Aorta (tissue), 5 donors: ENCODE results near the gene RSRC1. TPM values are rescaled to one million over a fixed set of nuclear protein-coding genes. Genes with fewer than 3 reads are reported as not detected.
A peak's percentile ranks its signal among the peaks of the same experiment; 100 is the strongest.

Experiments
- ATAC-seq: fragments of 200-7000 bp; cut with Tn5 transposase; one replicate; pipeline ENCODE4 v1.9.1; 2022; ENCODE audit warnings: moderate library complexity; ENCODE audit not compliant: low FRiP score
- DNase-seq, 2 donors: peaks; one replicate each; pipeline ENCODE4 v3.0.0-alpha.2; 2020
- H3K27ac ChIP-seq, 2 donors: one replicate each; pipeline ENCODE4 v1.5.1; 2013; ENCODE audit warnings: low read length in 2 of 2, mild to moderate bottlenecking in 2 of 2, moderate library complexity in 2 of 2, control low read depth in 1 of 2, inconsistent platforms in 1 of 2, low read depth in 1 of 2
- H3K27me3 ChIP-seq, 2 donors: one replicate each; pipeline ENCODE4 v1.6.1; 2013; ENCODE audit warnings: control low read depth in 1 of 2, low read length in 1 of 2, mild to moderate bottlenecking in 1 of 2, moderate library complexity in 1 of 2; ENCODE audit not compliant: insufficient read depth in 2 of 2, control insufficient read depth in 1 of 2
- H3K36me3 ChIP-seq, 2 donors: one replicate each; pipeline ENCODE4 v1.6.1; 2013; ENCODE audit warnings: control low read depth in 1 of 2, low read length in 1 of 2, mild to moderate bottlenecking in 1 of 2; ENCODE audit not compliant: insufficient read depth in 2 of 2, control insufficient read depth in 1 of 2
- H3K4me1 ChIP-seq, 2 donors: one replicate each; pipeline ENCODE4 v1.6.1; 2013; ENCODE audit warnings: low read length in 2 of 2, control low read depth in 1 of 2, mild to moderate bottlenecking in 1 of 2, moderate library complexity in 1 of 2; ENCODE audit not compliant: insufficient read depth in 2 of 2, control insufficient read depth in 1 of 2
- H3K4me3 ChIP-seq, 2 donors: one replicate each; pipeline ENCODE4 v1.5.1; 2013; ENCODE audit warnings: low read length in 2 of 2, control low read depth in 1 of 2, mild to moderate bottlenecking in 1 of 2
- H3K9me3 ChIP-seq: one replicate; pipeline ENCODE4 v1.6.1; 2013; ENCODE audit warnings: mild to moderate bottlenecking, low read length; ENCODE audit not compliant: control insufficient read depth
- WGBS, 2 donors: extraction: QIAGEN DNeasy Blood & Tissue Kit; methylation state at CpG; one replicate each; pipeline ENCODE4 v1.1.7; 2013; 5-methylcytosine and 5-hydroxymethylcytosine counted together
- intact Hi-C, 2 donors: fragments of 100-400 bp; cut with DNase I; formaldehyde crosslinking; loops; one replicate each; pipeline versions ENCODE4 v1.14.2 to v1.15.0; 2022
- polyA plus RNA-seq, 2 donors: library from polyadenylated mRNA; stranded (reverse); fragments of 200-250 nt; gene quantifications; one replicate each; pipeline ENCODE4 v1.2.3, GENCODE V29; 2013
- total RNA-seq, 2 donors: library from RNA; stranded (reverse); fragmentation: NEBNext Ultra II Directional; extraction: Animal tissue kit (Norgen Biotek cat#: 25700); gene quantifications; one replicate each; pipeline ENCODE4 v1.2.1, GENCODE V29; 2021
- donor health status: healthy with polysubstance abuse.
- donor health status: Bipolar disorder and iron deficiency.
- donor health status: DM: no; HTN: no; CAD: no.
- donor health status: DM: no; HTN: no; CAD: no.
- donor health status: DM: yes; HTN: yes; CAD: no.

The RSRC1 gene
- total and polyA plus RNA-seq, 4 donors = 17.3 to 39.4 (median 28.4) TPM

DNA sequence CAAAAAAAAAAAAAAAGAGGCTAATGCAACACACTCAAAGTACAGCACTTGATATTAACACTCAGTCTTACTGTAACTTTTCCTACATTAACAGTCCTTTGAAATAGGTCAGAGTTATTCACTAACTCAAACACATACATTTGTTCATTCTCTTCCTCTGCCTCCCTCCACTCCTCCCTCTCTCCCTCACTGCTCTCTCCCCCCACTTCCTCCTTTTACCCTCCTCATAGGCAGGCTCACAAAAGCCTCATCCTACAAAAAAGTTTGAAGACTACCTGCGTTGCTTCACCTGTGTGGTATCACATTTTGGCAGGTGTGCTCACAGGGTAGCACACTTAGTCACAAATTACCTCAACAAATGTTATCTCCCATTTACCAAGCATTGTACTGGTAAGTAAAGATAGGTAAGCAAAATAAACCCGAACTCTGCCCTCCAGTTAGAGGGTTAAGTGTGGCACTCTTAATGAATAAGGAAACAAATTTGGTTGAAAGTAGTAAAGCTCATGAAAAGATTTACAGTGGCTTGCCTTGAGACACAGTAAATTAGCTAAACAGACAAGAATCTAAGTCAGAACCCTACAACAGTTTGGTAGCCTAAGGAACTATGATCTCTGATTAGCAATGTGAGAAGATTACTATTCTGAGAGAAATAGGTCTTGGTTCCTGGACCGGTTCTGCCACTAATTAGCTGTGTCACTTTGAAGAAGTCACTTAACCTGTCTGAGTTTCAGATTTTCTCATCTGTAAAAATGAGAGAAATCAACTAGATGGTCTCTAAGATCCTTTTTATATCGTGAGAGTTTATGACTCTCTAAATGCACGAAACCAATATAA lies 310.1 kb downstream of the RSRC1 start:
- intact Hi-C loops = no loop called here
- Histone ChIP-seq H3K27ac (no peak overlapping the region), H3K9me3 (no peaks in the 10 kb centered on the region), H3K4me3 (no peak overlapping the region), H3K36me3 (no peaks in the 10 kb centered on the region), H3K27me3 (no peaks in the 10 kb centered on the region), H3K4me1 (no peaks in the 10 kb centered on the region)
- no peak for DNase-seq
- WGBS, 2 donors = 92 to 93% methylated on average over 5 of the region's 5 CpGs
- no peak for ATAC-seq

DNA sequence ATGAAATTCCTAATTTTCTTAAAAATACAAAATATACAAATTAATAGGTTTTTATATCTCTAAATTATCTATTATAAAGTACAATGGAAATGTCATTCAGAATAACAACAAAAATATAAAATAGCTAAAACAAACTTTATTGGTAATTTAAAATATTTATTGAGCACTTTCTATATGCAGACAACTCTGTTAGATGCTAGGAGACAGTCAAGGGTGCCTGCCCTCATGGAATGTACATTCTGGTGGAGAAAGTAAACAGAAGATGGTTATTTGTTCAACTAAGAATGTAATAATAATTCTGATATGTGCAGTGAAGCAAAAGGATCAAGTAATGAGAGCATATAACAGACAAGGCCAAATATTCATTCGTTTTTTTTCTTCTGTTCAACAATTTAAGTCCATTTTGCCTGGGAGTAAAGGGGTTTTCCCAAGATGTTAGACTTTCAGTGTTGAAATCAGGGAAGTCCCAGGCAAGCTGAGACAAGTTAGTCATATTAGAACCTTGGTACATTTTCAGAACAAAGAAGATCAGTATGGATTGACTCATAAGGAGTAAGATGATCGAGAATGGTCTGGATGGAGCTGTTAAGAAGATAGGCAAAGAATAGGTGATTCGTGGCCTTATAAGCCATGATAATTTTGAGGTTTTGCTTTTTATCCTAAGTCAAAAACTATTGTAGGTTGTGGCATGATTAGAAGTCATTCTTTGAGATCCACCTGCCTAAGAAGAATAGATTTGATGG lies 310.9 kb downstream of the RSRC1 start:
- Histone ChIP-seq H3K9me3 (no peaks in the 10 kb centered on the region), H3K4me1 (no peaks in the 10 kb centered on the region), H3K27me3 (no peaks in the 10 kb centered on the region), H3K36me3 (no peaks in the 10 kb centered on the region), H3K4me3 (no peak overlapping the region), H3K27ac (no peak overlapping the region)
- intact Hi-C loops = no loop called here
- WGBS, 2 donors = 87 to 92% methylated on average over 3 of the region's 3 CpGs
- ATAC-seq (no peak), DNase-seq (no peak)

GRCh38 chr3:158430448-158430847 lies 320.6 kb downstream of the RSRC1 start:
- Histone ChIP-seq H3K36me3 (no peaks in the 10 kb centered on the region), H3K4me1 (no peaks in the 10 kb centered on the region), H3K27ac (no peak overlapping the region), H3K27me3 (no peaks in the 10 kb centered on the region), H3K4me3 (no peak overlapping the region), H3K9me3 (no peaks in the 10 kb centered on the region)
- WGBS, 2 donors = 97 to 100% methylated on average over 1 of the region's 1 CpG
- ATAC-seq (no peak), DNase-seq (no peak)
- intact Hi-C loops = loop anchor here in 1 of 2 donors (5.0 to 10.0 kb wide), 2 partner anchors 813 to 896 kb away; no protein-coding TSS in a partner anchor

GRCh38 chr3:158430968-158431367 lies 321.1 kb downstream of the RSRC1 start:
- no peak for ATAC-seq
- intact Hi-C loops = loop anchor here in 1 of 2 donors (5.0 to 10.0 kb wide), 2 partner anchors 814 to 896 kb away; no protein-coding TSS in a partner anchor

DNA sequence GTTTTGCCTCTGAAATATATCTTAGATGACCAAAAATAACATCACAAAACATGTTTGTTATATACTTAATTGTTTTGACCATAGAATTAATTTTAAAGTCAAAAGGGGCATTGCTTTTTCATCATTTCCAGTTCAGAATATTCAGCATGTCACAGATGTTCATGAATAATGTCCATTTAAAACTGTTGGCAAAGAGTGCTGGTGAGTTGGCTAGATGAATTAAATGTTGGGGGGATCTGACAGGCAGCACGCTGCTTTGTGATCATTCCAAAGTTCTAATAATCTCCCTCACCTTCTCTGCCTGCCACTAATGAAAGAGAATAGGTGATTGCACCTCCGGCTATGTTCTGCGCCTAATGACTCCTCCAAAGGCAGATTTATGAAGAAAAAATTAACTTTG lies 321.9 kb downstream of the RSRC1 start:
- no peak for DNase-seq
- WGBS, 2 donors = 93 to 96% methylated on average over 3 of the region's 3 CpGs
- H3K9me3 ChIP-seq = no peaks in the 10 kb centered on the region
- H3K4me3 ChIP-seq = no peak overlapping the region
- no peaks in the 10 kb centered on the region for H3K36me3 ChIP-seq
- H3K27me3 ChIP-seq = no peaks in the 10 kb centered on the region
- intact Hi-C loops = loop anchor here in 1 of 2 donors (5.0 to 10.0 kb wide), 2 partner anchors 815 to 897 kb away; no protein-coding TSS in a partner anchor
- no peak for ATAC-seq
- no peak overlapping the region for H3K27ac ChIP-seq
- no peaks in the 10 kb centered on the region for H3K4me1 ChIP-seq

More at GRCh38 chr3:158430968-158431367, 321.1 kb downstream of the RSRC1 start:
- Histone ChIP-seq H3K9me3 (no peaks in the 10 kb centered on the region), H3K36me3 (no peaks in the 10 kb centered on the region), H3K4me1 (no peaks in the 10 kb centered on the region), H3K27ac (no peak overlapping the region), H3K4me3 (no peak overlapping the region), H3K27me3 (no peaks in the 10 kb centered on the region)
- DNase-seq = no peak

DNA sequence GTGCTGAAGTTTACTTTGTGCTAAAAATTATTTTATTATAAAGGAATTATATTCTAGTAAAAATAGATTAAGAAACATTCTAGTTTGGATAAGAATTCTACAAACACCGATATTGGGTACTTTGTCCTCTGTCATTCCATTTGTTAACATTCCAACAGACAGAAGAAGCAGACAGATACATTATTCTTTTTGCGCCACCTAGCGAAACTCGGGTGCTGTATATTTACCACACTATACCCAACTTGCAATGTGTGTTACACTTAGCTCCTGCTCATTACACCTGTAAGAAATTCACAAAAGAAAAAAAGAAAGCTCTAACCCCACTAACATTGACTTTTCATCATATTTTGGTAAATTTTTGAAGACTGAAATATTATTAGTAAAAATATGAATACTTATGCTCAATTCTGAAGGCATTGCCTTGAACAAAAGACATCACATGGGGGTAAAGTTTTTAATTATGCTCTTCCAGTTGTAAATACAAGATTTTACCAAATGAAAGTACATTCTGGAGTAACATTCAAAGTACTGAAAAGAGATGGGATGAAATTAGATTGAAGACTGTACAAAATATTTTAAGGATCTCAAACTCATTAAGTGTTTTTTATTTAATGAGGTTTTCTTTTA lies 324.6 kb downstream of the RSRC1 start:
- Histone ChIP-seq H3K4me3 (no peak overlapping the region), H3K27ac (no peak overlapping the region), H3K4me1 (no peaks in the 10 kb centered on the region), H3K9me3 (no peaks in the 10 kb centered on the region), H3K36me3 (no peaks in the 10 kb centered on the region), H3K27me3 (no peaks in the 10 kb centered on the region)
- 2% methylated on average over 4 of the region's 4 CpGs for WGBS, 2 donors
- ATAC-seq = no peak
- peak in 1 of 2 donors; percentile 47 for DNase-seq
- intact Hi-C loops = loop anchor here (2.0 to 10.0 kb wide), 3 partner anchors 816 to 900 kb away; no protein-coding TSS in a partner anchor

DNA sequence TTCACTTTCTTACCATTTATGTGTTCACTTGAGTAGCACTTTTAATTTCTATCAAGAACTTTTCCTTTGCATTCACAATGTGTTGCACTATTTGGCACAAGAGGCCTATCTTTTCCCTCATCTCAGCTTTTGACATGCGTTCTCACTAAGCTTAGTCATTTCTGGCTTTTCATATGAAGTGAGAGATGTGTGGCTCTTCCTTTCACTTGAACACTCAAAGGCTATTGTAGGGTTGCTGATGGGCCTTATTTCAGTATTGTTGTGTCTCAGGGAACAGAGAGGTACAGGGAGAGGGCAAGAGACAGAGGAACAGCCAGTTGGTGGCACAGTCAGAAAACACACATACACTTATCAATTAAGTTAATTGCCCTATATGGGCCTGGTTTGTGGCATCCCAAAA lies 333.7 kb downstream of the RSRC1 start:
- intact Hi-C loops = no loop called here
- no peak for ATAC-seq
- no peak for DNase-seq
- WGBS, 2 donors = 94 to 97% methylated on average over 1 of the region's 1 CpG
- Histone ChIP-seq H3K4me1 (no peaks in the 10 kb centered on the region), H3K27ac (no peak overlapping the region), H3K36me3 (no peaks in the 10 kb centered on the region), H3K4me3 (no peak overlapping the region), H3K27me3 (no peaks in the 10 kb centered on the region), H3K9me3 (no peaks in the 10 kb centered on the region)

DNA sequence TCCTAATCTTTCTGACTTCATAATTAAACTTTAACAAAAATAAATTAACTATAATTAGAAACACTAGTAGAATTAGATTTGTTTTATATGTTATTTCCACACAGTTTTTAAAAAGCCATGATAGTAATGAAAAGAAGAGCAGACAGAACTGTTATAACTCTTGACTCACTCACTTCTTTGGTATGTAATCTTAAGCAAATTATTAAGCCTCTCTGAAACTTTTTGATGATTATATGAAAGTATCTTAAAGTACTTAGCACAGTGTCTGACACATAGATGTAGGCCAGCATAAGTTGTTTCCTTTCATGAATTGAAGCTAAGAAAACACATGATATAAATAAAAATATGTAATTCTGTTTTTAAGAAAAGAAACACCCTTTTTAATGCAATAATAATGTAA lies 337.5 kb downstream of the RSRC1 start:
- Histone ChIP-seq H3K4me1 (no peaks in the 10 kb centered on the region), H3K27me3 (no peaks in the 10 kb centered on the region), H3K27ac (no peak overlapping the region), H3K9me3 (no peaks in the 10 kb centered on the region), H3K4me3 (no peak overlapping the region), H3K36me3 (no peaks in the 10 kb centered on the region)
- ATAC-seq = no peak
- intact Hi-C loops = no loop called here
- no peak for DNase-seq
